IPS-18a (cell line): ENCODE data around the gene HCAR1.
"Not testable (repeated sequence)": the region's sequence is repeated elsewhere in the genome, so short reads cannot be mapped to it uniquely, and the experiment has no call there.

Source experiments
- H3K27ac ChIP-seq: one replicate; pipeline ENCODE4 v1.5.1; 2013; ENCODE audit warnings: low read length
- H3K27me3 ChIP-seq: one replicate; pipeline ENCODE4 v1.6.1; 2013; ENCODE audit warnings: mild to moderate bottlenecking, low read length; ENCODE audit not compliant: control insufficient read depth, insufficient read depth
- H3K36me3 ChIP-seq: one replicate; pipeline ENCODE4 v1.6.1; 2013; ENCODE audit warnings: low read depth, low read length; ENCODE audit not compliant: control insufficient read depth
- H3K4me1 ChIP-seq: one replicate; pipeline ENCODE4 v1.6.1; 2013; ENCODE audit warnings: low read depth, low read length; ENCODE audit not compliant: control insufficient read depth
- H3K4me3 ChIP-seq: one replicate; pipeline ENCODE4 v1.5.1; 2013; ENCODE audit warnings: low read length
- H3K9ac ChIP-seq: one replicate; pipeline ENCODE4 v1.6.1; 2013; ENCODE audit warnings: mild to moderate bottlenecking, low read length, moderate library complexity
- H3K9me3 ChIP-seq: one replicate; pipeline ENCODE4 v1.6.1; 2013; ENCODE audit warnings: low read depth, low read length; ENCODE audit not compliant: control insufficient read depth

Gene HCAR1

GRCh38 chr12:122713491-122714188, 17.0 kb downstream of the HCAR1 start:
- H3K4me1 ChIP-seq, H3K27ac ChIP-seq, H3K9me3 ChIP-seq, H3K36me3 ChIP-seq, H3K27me3 ChIP-seq, H3K4me3 ChIP-seq, H3K9ac ChIP-seq: not testable (repeated sequence)

GRCh38 chr12:122711266-122711665, 19.4 kb downstream of the HCAR1 start:
- H3K9me3 ChIP-seq, H3K4me3 ChIP-seq, H3K27me3 ChIP-seq, H3K27ac ChIP-seq, H3K4me1 ChIP-seq, H3K36me3 ChIP-seq, H3K9ac ChIP-seq: not testable (repeated sequence)

GRCh38 chr12:122710341-122710740, 20.3 kb downstream of the HCAR1 start:
- H3K36me3 ChIP-seq, H3K4me3 ChIP-seq, H3K27me3 ChIP-seq, H3K9ac ChIP-seq, H3K9me3 ChIP-seq, H3K4me1 ChIP-seq, H3K27ac ChIP-seq: not testable (repeated sequence)

GRCh38 chr12:122709287-122709686, 21.4 kb downstream of the HCAR1 start:
- H3K36me3 ChIP-seq, H3K27me3 ChIP-seq, H3K27ac ChIP-seq: not testable (repeated sequence)

GRCh38 chr12:122703841-122704240, 26.8 kb downstream of the HCAR1 start:
- H3K27me3 ChIP-seq, H3K27ac ChIP-seq, H3K4me3 ChIP-seq, H3K9me3 ChIP-seq, H3K36me3 ChIP-seq, H3K4me1 ChIP-seq, H3K9ac ChIP-seq: not testable (repeated sequence)

More at GRCh38 chr12:122709287-122709686, 21.4 kb downstream of the HCAR1 start:
- H3K9ac ChIP-seq, H3K9me3 ChIP-seq, H3K4me1 ChIP-seq, H3K4me3 ChIP-seq: not testable (repeated sequence)

GRCh38 chr12:122702890-122703611, 27.6 kb downstream of the HCAR1 start, which contains the start of gene HCAR2:
Gene HCAR2, minus strand, starts transcription at chr12:122703357. Its CDS starts 74 bp downstream, at chr12:122703283.
- H3K9ac ChIP-seq, H3K27ac ChIP-seq: not testable (repeated sequence)

GRCh38 chr12:122701481-122701880, 29.2 kb downstream of the HCAR1 start:
- not testable (repeated sequence) for H3K9ac ChIP-seq, H3K9me3 ChIP-seq, H3K27me3 ChIP-seq, H3K27ac ChIP-seq, H3K4me1 ChIP-seq, H3K4me3 ChIP-seq, H3K36me3 ChIP-seq

More at GRCh38 chr12:122702890-122703611, 27.6 kb downstream of the HCAR1 start, which contains the start of gene HCAR2:
- H3K36me3 ChIP-seq, H3K9me3 ChIP-seq, H3K4me3 ChIP-seq, H3K4me1 ChIP-seq, H3K27me3 ChIP-seq: not testable (repeated sequence)

- H3K4me1 ChIP-seq, result not testable (repeated sequence)
Measured at GRCh38 chr12:122700038-122700710, 30.5 kb downstream of the HCAR1 start.

GRCh38 chr12:122696922-122697321, 33.7 kb downstream of the HCAR1 start:
- not testable (repeated sequence) for H3K9me3 ChIP-seq, H3K4me3 ChIP-seq, H3K36me3 ChIP-seq, H3K4me1 ChIP-seq, H3K27me3 ChIP-seq, H3K27ac ChIP-seq, H3K9ac ChIP-seq

More at GRCh38 chr12:122700038-122700710, 30.5 kb downstream of the HCAR1 start:
- H3K36me3 ChIP-seq, H3K27me3 ChIP-seq, H3K9ac ChIP-seq, H3K4me3 ChIP-seq, H3K27ac ChIP-seq, H3K9me3 ChIP-seq: not testable (repeated sequence)

GRCh38 chr12:122691566-122691965, 39.1 kb downstream of the HCAR1 start:
- H3K36me3 ChIP-seq, result no peaks in the 10 kb centered on the region
- H3K9me3 ChIP-seq, result no peaks in the 10 kb centered on the region
- no peaks in the 10 kb centered on the region for H3K27me3 ChIP-seq
- no peak overlapping the region for H3K9ac ChIP-seq
- no peak overlapping the region for H3K4me3 ChIP-seq
- H3K4me1 ChIP-seq, result peaks cover 5% of the 10 kb centered on the region
- no peak overlapping the region for H3K27ac ChIP-seq

- Histone ChIP-seq H3K9me3 (no peaks in the 10 kb centered on the region), H3K4me3 (no peak overlapping the region), H3K4me1 (peaks cover 5% of the 10 kb centered on the region), H3K36me3 (no peaks in the 10 kb centered on the region), H3K27ac (no peak overlapping the region), H3K9ac (no peak overlapping the region), H3K27me3 (no peaks in the 10 kb centered on the region)
Measured at GRCh38 chr12:122688291-122688690, 42.4 kb downstream of the HCAR1 start.
